ENCODE results near the gene ARHGEF39.

DNA sequence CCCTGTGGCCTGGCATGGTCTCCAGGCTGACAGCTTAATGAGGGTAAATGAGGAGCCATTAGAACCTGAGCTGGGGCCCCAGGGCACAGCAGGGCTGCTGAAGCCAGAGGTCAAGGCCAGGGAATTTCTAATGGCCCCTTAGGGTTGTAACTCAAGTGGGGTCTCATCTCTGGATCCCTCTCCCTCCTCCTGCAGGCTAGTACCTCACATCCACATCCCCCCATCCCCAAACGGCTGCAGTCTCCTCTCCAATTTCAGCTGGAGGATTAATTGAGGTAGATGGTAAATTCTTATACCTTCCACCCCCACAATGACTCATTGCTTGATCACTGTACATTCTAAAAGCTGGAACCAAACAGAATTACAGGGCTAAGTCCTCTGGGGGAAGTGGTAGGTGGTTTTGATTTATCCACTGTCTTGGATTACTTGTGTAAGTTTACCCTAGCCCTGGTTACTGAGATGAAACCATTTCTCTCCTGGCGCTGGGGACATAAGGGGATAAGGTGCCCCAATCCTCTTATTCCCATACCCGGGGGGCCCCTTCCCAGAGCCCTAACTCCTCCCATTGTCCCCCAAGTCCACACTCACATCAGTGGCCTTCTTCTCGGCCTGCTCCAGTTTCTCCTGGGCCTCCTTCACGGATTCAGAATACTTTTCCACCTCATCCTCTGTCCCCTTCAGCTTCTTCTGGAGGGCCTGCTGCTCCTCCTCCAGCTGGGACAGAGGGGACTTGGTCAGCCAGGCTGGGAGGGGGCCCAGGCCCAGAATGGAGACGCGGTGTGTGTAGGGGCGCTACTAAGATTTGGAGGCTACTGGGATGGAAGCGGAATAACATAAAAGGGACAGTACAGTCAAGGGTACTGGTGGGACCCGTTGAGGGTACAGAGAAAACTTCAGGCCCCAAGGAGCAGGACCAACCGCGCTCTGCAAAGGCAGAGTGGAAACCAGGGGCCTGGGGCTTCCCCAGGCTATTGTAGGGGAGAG lies 23.9 kb upstream of the ARHGEF39 start:
- TF ChIP-seq, protein P1, sequence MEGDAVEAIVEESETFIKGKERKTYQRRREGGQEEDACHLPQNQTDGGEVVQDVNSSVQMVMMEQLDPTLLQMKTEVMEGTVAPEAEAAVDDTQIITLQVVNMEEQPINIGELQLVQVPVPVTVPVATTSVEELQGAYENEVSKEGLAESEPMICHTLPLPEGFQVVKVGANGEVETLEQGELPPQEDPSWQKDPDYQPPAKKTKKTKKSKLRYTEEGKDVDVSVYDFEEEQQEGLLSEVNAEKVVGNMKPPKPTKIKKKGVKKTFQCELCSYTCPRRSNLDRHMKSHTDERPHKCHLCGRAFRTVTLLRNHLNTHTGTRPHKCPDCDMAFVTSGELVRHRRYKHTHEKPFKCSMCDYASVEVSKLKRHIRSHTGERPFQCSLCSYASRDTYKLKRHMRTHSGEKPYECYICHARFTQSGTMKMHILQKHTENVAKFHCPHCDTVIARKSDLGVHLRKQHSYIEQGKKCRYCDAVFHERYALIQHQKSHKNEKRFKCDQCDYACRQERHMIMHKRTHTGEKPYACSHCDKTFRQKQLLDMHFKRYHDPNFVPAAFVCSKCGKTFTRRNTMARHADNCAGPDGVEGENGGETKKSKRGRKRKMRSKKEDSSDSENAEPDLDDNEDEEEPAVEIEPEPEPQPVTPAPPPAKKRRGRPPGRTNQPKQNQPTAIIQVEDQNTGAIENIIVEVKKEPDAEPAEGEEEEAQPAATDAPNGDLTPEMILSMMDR (IDR thresholded peaks at IDR 0.05; ENCODE audit: insufficient read depth, low read length) = no peak
- TF ChIP-seq GABPA (IDR thresholded peaks at IDR 0.05; ENCODE audit: low read depth) = no peak
